ENCODE measurements around the gene MATN1.

MATN1 gene

DNA sequence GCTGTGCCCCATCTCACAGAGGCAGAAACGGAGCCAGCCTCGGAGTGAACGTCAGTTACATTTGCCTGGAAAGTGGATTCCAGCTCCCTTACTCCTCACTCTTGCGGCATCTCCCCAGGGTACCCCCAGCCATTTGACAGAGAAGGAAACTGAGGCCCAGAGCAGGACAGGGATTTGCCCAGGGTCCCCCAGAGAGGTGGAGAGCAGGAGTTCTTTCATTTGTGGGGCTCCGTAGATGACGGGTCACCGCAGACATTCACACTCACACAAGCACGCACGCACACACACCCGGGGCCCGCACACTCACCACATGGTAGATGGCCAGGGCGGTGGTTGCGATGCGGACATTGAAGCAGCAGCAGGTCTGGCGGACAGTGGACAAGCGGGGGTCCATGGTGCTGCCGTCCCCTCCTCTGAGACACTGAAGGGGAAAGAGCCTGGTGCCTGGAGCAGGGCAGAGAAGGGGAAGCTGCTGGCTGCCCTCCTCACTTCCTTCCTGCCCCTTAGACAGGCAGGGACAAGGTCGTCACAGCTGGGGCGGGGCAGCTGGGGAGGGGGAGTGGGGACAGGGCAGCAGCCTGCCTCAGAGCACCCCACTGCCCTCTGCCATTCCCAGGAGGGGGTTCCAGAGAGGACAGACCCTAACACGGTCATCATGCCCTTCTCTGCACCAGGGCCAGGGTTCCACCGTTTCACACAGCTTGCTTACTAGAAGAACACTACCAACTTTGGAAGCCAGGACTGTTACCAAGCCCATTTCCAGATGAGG, 34.2 kb upstream of the MATN1 start, which contains the start of gene LAPTM5:
TSS of gene LAPTM5 (minus strand) at position 423 of the 769 bp plus-strand sequence. CDS start at position 394, 29 bp downstream.
- DNase-seq, result no peak

DNA sequence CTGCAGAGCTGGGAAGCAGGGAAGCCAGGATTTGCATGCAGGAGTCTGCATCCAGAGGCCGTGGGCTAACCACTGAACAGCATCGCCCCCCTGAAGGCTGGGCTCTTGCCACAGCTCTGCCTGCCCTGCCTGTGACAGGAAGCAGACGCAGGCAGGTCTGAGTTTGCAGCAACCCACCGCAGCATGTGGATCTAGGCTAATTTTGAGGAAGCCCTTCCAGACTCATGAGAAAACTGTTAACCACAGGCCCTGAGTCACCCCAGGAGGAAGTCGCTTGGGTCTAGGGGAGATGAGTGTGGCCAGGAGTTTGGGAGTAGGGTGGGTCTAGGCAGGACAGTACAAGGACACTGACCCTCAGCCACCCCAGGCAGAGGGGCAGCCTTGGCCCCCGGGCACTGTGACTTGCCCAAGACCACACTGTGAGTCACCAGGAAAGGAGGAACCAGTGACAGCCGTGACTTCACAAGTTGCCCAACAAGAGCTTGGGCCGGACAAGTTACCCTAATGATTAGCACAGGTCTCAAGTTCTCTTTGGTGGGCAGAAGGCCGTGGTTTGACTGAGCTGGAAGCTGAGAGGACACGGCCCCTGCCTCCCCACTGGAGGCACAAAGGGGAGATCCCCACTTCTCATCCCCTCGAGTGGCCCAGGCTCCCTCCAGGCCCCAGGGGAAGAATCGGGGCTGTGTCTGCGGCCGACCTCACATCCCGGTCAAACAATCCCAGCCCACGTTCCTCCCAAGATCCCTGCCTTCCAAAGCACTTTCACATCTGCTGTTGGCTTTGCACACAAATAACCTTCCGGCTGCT, 33.4 kb upstream of the MATN1 start:
- no peak for DNase-seq

DNA sequence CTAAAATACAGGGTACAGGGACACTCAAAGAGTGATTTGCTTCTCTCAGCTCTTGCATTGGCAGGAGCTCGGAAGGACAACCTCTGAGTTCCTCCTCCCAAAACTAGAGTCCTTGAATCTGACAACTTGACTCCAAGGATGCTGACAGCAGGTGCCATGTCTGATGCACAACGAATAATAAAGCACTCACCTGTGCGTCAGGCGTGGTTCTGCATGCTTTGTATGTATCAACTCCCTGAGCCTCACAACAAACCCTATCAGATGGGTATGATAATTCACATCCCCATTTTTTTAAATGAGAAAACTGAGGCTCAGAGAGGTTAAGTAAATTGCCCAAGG, 32.8 kb upstream of the MATN1 start:
- DNase-seq, result no peak

DNA sequence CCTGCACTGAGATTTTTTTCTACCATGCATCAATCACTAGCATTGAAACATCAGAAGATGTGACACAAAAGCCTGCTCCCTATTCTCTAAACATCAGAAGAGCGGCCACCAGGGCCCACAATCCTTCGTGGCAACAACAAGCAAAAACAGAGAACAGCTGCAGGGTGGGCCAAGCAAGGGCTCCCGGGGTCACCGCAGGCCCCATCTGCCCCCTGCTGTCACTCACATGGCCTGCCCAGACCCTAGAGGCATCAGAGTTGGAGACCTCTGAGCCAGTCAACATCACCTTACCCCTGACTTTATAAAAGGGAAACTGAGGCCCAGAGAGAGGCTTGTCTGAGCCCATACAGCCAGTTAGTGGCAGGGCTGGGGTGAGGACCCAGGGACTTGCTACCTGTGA, 32.4 kb upstream of the MATN1 start:
- no peak for DNase-seq

DNA sequence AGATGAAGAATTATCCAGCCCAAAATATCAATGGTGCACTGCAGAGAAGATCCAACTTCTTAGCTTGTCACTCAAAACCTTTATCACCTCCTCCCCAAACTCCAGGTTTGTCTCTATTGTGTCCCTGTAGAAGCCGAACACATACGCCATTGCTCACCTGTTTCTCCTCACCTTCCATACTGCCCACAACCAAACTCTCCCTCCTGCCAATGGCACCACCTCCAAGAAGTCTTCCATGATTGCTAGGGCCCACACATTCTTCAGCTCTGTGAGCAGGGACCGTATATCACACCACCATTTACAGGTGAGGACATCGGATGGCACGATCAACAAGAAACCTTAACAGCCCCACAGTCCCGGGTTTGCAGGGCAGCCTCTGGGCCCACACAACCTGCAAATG, 31.9 kb upstream of the MATN1 start:
- no peak for DNase-seq

DNA sequence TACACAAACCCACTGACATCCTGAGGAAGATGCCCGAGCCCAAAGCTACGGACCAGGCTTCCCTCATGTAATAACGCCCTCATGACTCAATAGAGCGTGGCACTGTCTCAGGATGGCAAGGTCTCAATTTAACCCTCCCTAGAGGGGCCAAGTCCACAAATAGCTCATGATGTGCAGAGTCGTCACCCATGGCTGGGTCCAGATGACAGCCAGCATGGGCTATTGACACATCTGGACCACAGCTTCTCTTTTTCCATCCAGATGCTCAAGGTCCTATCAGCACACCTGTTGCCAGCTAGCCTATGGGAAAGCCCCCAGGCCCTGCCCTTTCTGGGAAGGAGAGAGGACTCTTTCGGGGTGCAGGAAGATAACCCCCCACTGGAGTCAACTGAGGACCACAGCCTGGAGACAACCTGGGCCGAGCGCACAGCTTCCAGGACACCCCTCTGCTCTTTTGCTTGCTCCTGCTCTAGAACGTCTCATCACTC, 31.3 kb upstream of the MATN1 start:
- no peak for DNase-seq

DNA sequence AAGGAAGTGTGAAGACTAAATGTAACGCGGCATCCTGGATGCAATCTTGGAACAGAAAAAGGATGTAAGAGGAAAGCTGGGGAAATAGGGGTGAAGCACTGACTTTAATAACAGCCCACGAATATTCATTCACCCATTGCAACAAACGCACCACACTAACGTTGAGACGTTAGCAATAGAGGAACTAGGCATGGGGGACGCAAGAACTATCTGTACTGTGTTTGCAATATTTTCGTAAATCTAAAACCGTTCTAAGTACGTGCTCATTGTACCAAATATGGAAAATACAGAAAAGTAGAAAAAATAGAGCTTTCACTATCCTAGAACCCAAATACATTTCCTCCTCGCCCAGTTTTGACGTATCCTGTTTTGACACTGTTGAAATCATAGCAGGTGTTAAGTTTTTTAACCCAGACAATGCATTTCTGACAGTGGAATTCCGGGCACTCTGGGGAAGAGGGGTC, 30.3 kb upstream of the MATN1 start:
- no peak for DNase-seq

DNA sequence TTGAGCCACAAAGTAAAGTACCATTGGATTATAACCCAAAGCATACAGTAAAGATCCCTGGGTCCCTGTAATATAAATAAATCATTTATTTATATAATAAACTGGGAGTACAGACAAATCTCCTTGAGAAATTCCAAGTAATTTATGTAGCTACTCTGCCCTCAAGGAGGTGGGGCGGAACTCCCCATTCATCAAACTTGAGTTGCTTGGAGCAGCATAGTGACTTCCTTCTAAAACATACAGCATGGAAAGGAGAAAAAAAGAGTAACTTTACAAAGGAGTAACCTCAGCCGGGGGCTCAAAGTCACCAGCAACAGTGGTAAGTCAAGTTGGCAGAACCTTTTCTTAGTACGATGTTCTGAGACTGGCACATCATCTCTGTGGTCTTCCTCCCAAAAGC, 29.7 kb upstream of the MATN1 start:
- DNase-seq, result no peak

DNA sequence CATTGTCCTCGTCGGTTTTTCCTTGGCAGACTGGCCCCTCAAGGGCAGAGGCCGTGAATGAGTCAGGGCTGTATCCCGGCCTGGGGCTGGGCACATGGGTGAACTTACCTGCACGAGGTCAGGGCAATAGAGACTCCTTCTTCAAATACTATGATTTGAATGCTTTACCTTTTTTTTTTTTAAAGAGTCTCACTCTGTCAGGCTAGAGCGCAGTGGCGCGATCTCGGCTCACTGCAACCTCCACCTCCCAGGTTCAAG, 29.2 kb upstream of the MATN1 start:
- DNase-seq, result no peak

DNA sequence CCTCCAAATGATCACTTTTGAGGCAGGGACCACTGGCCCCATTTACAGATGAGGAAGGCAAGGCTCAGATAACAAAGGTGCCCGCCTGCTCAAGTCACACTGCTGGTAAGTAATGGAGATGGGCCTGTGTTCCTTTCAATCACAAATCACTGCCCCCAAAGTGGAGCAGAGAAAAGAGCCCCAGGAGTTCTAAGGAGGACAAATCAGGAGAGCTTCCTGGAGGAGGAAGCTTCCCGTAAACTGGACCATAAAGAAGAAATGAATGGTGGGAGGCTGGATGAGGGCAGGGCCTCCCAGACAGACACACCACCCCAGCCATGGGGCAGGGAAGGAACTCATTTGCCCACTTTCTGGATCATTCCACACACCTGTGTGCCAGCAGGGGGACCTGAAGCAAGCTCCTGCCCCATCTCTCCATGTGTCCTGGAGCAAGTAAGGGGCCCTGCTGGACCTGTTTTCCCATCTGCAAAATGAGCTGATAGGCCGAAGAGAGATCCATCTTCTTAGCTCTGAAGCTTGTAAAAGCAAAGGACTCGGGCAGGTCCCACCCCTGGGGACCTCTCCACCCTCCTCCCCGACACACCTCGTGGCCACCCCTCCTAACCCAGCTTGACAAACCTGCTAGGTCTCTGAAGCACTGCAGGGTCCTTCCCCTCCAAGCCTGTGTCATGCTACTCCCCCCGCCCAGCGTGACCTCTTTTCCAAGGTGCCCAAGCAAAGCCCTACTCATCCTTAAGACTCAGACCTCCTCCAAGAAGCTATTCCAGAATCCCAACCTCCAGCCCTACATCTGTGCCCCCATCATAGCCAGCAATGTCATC, 28.7 kb upstream of the MATN1 start:
- DNase-seq, result no peak

DNA sequence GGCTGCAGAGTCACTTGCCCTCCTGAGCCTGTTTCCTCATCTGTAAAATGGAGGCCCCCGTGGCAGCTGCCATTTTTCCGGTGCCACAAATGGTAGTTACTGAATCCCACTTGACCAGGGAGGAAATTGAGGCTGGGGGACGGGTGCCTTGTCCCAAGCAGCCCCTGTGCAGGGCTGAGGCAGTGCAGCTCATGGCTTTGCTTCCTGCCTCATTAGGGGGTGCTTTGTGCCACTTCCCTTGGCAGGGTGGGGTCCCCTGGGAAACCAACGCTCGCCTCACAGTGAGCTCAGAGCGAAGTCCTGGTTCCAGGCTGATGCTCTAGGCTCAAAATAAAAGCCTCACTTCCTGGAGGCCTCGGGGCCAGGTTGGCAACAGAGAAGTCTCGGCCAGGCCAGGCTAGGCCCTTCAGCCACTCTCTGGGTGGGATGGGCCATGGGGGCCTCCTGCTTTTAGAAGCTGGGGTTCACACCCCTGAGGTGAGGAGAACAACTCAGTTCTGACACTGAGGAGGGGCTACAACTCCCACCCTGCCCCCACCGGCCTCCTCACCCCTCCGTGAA, 27.4 kb upstream of the MATN1 start:
- no peak for DNase-seq

DNA sequence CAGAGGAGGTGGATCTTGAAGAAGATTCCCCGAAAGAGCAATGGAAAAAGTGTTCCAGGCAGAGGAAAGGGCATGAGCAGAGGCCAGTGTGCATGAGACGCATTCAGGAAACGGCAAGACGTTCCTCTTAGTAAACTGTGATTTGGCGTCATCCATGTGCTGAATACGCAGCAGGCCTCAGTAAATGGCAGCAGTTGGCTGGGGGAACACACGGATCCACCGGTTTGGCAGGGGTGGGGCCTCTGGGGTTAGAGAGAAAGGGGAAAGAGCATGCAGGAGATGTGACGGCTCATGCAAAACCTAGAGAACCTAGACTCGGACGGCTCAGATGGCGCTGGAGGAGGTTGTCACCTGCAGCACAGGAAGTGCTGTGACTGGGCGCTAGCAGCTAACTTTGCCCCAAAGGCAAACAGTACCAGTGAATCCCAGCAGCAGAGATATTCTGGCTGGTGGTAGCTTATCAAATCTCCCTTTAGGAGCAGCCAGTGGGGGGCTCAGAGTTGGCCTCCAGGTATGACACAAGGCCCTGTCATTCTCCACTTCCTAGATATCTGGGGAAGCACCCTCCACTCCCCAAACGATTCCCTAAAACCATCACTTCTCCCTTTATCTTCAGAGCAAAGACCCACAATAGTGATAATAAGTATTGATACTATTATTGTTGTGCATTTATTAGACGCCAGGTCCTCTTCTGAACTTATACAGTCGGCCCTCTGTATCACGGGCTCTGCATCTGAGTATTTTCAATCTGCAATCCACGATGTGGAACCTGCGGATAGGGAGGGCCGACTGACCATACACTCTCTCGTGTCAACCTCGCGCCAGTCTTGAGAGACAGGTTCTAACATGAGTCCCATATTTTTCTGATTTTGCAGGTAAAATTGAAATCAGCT, 26.6 kb upstream of the MATN1 start:
- DNase-seq, result no peak

DNA sequence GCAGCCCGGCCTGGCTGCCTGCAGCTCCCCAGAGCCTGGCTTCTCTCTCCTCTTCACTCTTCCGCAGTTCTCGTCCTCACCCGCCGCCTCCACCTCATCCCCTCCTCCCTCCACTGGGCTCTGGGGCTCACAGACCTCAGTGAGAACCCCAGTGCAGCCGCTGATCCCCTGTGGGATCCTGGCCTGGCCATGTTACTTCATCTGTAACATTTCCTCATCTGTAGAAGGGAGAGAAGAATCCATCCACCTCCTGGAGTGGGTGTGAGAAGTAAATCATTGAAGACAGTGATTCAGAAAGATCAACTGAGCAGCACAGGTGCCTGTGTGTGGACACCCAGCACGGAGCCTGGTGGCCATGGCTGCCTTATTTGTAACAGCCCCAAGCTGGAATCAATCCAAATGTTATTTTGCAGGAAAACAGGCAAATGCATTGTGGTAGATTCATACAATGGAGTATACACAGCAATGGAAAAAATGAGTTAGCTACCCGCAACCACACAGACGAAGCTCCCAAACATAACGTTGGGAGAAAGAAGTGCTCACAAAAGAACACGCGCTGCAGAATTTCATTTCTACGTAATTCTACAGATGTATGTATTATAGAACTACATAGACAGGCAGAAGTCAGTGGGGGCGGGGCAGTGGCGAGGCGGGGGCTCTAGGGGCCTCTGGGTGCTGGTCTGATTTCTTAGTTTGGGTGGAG, 25.5 kb upstream of the MATN1 start:
- DNase-seq, result no peak

DNA sequence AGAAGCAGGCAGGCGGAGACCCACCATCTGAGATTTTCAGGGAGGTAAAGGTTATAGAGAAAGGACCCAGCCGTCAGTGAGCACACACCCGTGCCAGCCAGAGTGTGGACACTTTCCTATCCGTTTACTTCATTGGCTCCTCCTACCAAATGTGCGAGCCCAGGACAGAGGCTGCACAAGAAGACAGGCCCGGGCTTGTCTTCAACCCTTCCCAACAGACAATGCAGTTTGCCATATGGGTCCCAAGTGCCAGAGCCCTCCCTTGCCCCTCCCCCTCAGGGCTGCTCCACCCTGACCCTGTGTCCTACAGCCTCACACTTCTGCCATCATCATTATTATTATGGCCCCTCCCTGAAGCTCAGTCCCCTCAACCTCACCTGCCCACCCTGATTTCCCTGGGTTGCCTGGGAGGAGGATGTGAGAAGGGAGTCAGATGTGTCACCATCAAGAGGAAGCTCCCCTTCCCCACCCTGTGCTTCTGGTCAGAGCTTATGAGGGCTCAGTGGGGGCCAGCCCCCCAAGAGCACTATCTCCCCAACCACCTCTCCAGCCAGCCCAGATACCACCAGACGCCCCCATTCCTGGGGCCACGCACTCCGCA, 24.8 kb upstream of the MATN1 start:
- no peak for DNase-seq

DNA sequence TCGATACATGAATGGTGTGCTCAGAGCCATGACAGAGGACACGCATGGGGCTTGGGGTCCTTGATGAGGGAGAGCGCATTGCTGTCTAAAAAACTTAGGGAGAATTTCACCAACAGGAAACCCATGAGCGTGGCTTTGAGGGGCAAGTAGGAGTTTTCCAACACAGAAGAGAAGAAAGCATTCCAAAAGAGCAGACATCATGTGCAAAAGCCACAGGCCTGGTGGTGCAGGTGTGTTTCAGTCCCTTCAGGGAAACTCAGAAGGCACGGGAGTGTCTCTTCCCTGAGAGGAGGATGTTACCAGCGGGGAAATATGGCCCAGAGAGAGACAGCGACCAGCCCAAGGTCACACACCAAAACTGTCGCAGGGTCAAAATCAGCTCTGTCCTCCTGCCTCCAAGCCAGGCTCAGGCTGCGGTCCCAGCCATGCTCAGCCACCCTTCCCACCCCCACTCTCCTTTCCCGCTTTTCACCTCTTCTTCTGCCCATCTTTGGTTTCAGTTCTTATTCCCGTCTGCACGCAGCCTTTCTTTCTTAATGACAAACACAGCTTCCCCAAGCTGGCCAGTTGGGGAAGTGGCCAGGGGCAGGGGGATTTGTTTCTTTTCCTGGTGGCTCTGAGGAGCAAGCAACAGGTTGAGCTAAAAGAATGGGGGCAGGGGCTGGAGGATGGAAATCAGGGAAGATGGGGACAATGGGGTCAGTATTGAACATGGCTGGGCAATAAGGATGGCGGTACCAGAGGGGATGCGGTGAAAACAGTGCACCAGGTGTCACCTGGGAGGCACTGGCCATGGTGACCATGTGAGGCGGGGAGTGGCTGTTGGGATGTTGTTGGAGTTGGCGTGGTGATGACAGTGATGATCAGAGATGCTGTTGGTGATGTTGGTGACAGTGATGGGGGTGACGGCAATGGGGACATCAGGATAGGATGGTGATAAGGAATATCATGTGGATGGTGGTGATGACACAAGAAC, 23.9 kb upstream of the MATN1 start:
- no peak for DNase-seq

DNA sequence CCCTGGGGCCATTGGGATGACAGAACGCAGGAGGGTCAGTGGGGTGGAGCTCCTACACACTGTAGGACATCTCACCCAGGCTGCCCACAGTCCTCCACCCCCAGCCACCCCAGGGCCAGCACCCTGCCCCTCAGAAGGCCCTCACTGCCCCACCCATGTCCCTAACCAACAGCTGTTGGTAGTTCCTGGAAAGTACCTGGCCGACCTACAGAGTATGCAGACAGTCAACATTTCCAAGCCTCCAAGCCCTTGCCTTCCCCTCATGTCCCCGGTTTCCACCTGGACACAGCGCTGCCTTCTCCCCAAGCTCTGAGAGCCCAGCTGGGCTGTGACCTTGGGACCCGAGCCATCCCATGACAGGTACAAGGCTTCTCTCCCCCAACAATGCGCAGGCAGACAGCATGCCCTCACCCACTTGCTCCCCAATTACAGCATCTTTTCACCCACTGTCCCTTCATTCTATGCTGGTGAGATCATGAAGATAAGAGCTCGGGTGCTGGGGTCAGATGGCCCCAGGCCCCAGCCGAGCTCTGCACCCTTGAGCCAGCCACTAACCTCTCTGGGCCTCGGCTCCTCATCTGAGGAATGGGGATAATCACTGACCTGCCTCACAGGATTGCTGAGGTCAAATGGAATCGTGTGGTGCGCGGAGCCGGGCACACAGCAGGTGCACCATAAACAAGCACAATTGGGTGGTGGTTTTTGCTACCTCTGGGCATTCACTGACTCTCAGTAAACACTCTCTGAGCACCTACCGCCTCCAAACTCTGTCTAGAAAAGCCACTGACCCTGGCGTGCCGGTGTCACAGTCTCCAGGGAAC, 23.0 kb upstream of the MATN1 start:
- no peak for DNase-seq

DNA sequence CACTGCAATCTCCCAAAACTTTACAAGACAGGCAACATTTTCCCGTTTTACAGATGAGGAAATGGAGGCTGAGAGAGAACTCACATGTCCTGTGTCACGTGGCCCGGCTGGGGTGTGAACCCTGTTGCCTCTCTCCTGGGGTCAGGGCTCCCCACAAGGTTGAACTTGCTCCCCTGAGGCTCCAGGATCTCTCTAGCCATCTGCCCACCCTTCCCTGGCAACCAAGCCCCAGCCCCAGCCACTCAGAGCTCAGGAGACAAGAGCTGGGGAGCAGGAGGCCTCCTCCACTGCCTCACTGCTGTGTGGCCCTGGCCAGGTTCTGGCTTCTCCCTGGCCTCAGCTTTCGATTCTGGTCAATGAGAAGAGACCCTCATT, 22.4 kb upstream of the MATN1 start:
- DNase-seq, result no peak

DNA sequence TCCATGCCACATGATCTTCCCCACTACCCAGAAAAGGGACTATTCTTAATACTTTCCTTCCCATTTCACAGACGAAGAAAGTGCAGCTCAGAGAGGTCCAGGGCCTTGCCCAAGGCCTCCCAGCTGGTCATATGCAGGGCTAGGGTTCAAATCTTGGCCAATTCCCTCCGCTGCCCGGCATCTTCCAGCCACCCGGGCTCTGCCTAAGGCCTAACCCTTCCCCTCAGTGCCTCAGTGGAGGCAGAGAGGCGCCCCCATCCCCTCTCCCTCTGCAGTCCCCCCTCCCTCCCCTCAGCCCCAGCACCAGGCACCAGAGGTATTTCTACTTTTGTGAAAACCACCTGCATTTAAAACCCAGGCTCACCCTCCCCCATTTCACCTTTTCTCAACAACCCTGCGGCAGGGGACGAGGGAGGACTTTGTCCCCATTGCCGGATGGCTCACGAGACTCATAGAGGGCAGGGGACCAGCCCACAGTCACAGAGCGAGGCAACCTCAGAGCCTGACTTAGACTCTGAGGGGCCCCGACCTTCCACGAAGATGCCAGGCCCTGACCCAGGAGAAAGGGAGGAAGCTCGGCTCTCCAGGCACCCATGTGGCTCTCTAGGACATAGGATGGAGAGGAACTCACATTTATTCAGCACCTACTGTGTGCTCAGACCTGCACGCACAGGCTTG, 21.9 kb upstream of the MATN1 start:
- no peak for DNase-seq

Data from NCI-H1092 treated with DMSO at 0.1 percent for 48 hours (cell line).